ENCODE results near the gene PRKAG2.

Gene PRKAG2

DNA sequence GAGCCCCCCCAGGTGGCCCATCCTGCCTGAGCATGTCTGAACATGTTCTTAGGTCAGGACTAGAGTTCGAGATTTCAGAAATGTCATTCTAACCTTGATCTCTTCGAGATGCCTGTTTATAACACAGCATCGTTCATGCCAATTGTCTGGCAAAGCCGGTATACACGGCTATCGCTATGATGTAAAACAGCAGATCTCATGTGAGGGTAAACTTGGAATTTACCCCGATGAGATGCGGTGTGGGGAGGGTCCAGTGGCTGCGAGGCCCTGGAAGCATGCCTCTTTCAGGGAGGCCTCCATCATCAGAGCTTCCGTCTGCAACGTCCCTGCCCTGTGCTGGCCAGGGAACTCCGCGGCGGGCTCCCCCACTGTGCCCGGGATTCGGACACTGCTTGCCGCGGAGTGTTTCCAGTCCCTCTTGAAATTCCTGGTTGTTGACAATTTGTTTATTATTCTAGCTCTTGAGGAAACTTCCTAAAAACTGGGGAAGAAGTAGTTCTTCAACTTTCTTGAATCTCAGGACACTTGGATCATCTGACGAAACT is 188.6 kb downstream of the PRKAG2 start:
- Histone ChIP-seq H2AFZ (no peak overlapping the region), H3K4me3 (ENCODE audit: low read depth, low read length) (no peak overlapping the region), H3K4me2 (ENCODE audit: low read length) (no peak overlapping the region), H3K4me1 (peaks cover 10% of the 10 kb centered on the region), H3K9ac (no peak overlapping the region), H3K79me2 (no peaks in the 10 kb centered on the region), H3K27ac (peak overlapping the region; percentile 83), H3K36me3 (ENCODE audit: control insufficient read depth, insufficient read depth, low read length) (no peaks in the 10 kb centered on the region), H3K27me3 (ENCODE audit: control insufficient read depth, insufficient read depth, low read length) (no peaks in the 10 kb centered on the region), H3K9me3 (ENCODE audit: control insufficient read depth, low read length) (no peaks in the 10 kb centered on the region)
- TF ChIP-seq CTCF (IDR thresholded peaks at IDR 0.05): no peak

GRCh38 chr7:151687523-151688235 is 189.2 kb downstream of the PRKAG2 start:
- Histone ChIP-seq H3K9ac (no peak overlapping the region), H3K4me3 (ENCODE audit: low read depth, low read length) (no peak overlapping the region), H3K79me2 (no peaks in the 10 kb centered on the region), H3K27ac (peak overlapping the region; percentile 83), H3K27me3 (ENCODE audit: control insufficient read depth, insufficient read depth, low read length) (no peaks in the 10 kb centered on the region), H3K36me3 (ENCODE audit: control insufficient read depth, insufficient read depth, low read length) (no peaks in the 10 kb centered on the region), H2AFZ (peak overlapping the region; percentile 59), H3K4me1 (peaks cover 10% of the 10 kb centered on the region), H3K9me3 (ENCODE audit: control insufficient read depth, low read length) (no peaks in the 10 kb centered on the region), H3K4me2 (ENCODE audit: low read length) (no peak overlapping the region)
- TF ChIP-seq CTCF (IDR thresholded peaks at IDR 0.05): no peak

DNA sequence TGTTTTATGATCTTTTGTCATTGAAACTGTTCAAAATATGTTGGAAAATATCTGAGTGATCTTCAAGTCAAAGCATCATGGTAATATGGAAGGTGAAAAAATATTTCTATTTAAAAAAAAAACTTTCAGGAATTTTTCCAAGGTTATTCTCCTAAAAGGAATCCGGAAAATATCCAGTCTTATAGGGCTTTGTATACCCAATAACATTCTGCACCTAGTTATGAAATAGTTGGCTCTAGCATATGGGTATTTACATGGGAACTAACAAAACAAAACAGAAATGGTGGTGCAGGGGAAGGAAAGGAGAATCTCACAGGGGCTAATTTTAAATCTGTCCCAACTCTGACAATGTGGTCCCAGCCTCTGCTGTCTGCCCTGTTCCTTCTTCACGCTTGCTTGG is 190.1 kb downstream of the PRKAG2 start:
- Histone ChIP-seq H3K4me3 (ENCODE audit: low read depth, low read length) (no peak overlapping the region), H3K79me2 (no peaks in the 10 kb centered on the region), H3K4me1 (peaks cover 10% of the 10 kb centered on the region), H3K9ac (no peak overlapping the region), H3K4me2 (ENCODE audit: low read length) (no peak overlapping the region), H3K27ac (peak overlapping the region; percentile 83), H2AFZ (peak overlapping the region; percentile 59), H3K9me3 (ENCODE audit: control insufficient read depth, low read length) (no peaks in the 10 kb centered on the region), H3K36me3 (ENCODE audit: control insufficient read depth, insufficient read depth, low read length) (no peaks in the 10 kb centered on the region), H3K27me3 (ENCODE audit: control insufficient read depth, insufficient read depth, low read length) (no peaks in the 10 kb centered on the region)
- TF ChIP-seq CTCF (IDR thresholded peaks at IDR 0.05): no peak

GRCh38 chr7:151686016-151686766 is 190.7 kb downstream of the PRKAG2 start:
- TF ChIP-seq CTCF (IDR thresholded peaks at IDR 0.05): no peak
- peaks cover 10% of the 10 kb centered on the region for H3K4me1 ChIP-seq

More at GRCh38 chr7:151686016-151686766, 190.7 kb downstream of the PRKAG2 start:
- Histone ChIP-seq H3K4me3 (ENCODE audit: low read depth, low read length) (no peak overlapping the region), H3K36me3 (ENCODE audit: control insufficient read depth, insufficient read depth, low read length) (no peaks in the 10 kb centered on the region), H3K79me2 (no peaks in the 10 kb centered on the region), H3K9ac (no peak overlapping the region), H3K4me2 (ENCODE audit: low read length) (no peak overlapping the region), H3K27me3 (ENCODE audit: control insufficient read depth, insufficient read depth, low read length) (no peaks in the 10 kb centered on the region), H3K27ac (peak overlapping the region; percentile 83), H2AFZ (peak overlapping the region; percentile 7), H3K9me3 (ENCODE audit: control insufficient read depth, low read length) (no peaks in the 10 kb centered on the region)
